HCT116 (cell line): ENCODE results near the gene USF2. TPM values are rescaled to one million over a fixed set of nuclear protein-coding genes. Genes with fewer than 3 reads are reported as not detected.

Experiments
- ATAC-seq: fragments of 200-7000 bp; cut with Tn5 transposase; 2 replicates; pipeline ENCODE4 v1.9.1; 2020; ENCODE audit warnings: mild to moderate bottlenecking, moderate library complexity
- BruUV-seq: library from RNA; stranded (reverse); fragments of 400-500 nt; replicated peaks from 2 replicates; lab custom pipeline; 2021; lab: Mats Ljungman, UMichigan
- CTCF ChIA-PET: fragments of 300-600 bp; sonication (Branson Sonifier 250); formaldehyde crosslinking; loops from one replicate; lab custom pipeline; 2021; ENCODE audit warnings: antibody characterized with exemption; lab: Charles Lee
- POLR2A ChIA-PET: fragments of 300-600, 350-600 bp; sonication (Branson Sonifier 250); formaldehyde crosslinking; loops from one replicate; lab custom pipeline; 2021; ENCODE audit warnings: antibody characterized with exemption; lab: Charles Lee
- RAD21 ChIA-PET, 2 experiments: fragments of 300-600 bp; sonication (Branson Sonifier 250); formaldehyde crosslinking; loops; one replicate each; lab custom pipeline; 2023; ENCODE audit warnings: low total read pairs in 2 of 2; ENCODE audit not compliant: uncharacterized antibody in 2 of 2, unreplicated experiment in 2 of 2, low non-redundant PET in 1 of 2; lab: Charles Lee
- DNase-seq: peaks from one replicate; pipeline ENCODE4 v3.0.0-alpha.2; 2010; ENCODE audit warnings: low read depth, low spot score
- H2AFZ ChIP-seq: fragments of 200-600 bp; shearing (Covaris generic), sonication (generic); 2 replicates; pipeline ENCODE4 v1.6.1; 2017; ENCODE audit warnings: low read depth, mixed run types, mixed read lengths, antibody characterized with exemption, low read length; ENCODE audit not compliant: poor library complexity, severe bottlenecking
- H3K27ac ChIP-seq: 2 replicates; pipeline ENCODE4 v1.5.1; 2012; ENCODE audit warnings: low read depth, low read length
- H3K27me3 ChIP-seq: fragments of 200-600 bp; sonication (generic); 2 replicates; pipeline ENCODE4 v1.6.1; 2016; ENCODE audit warnings: mixed run types, low read length, mixed read lengths; ENCODE audit not compliant: insufficient read depth
- H3K36me3 ChIP-seq, 2 experiments: fragments of 200-500 bp in 1 of 2; fragments of 200-600 bp in 1 of 2; sonication (Bioruptor generic) in 1 of 2; sonication (generic) in 1 of 2; 2 replicates each; pipeline versions ENCODE4 v1.5.1 to v1.6.1; 2014 to 2016; ENCODE audit warnings: low read length in 2 of 2, inconsistent platforms in 1 of 2, mixed read lengths in 1 of 2, mixed run types in 1 of 2; ENCODE audit not compliant: insufficient read depth in 2 of 2, control insufficient read depth in 1 of 2
- H3K4me1 ChIP-seq, 2 experiments: fragments of 200-600 bp in 1 of 2; sonication (generic) in 1 of 2; 2 replicates each; pipeline versions ENCODE4 v1.5.1 to v1.6.1; 2012 to 2017; ENCODE audit warnings: low read length in 2 of 2, inconsistent platforms in 1 of 2, mild to moderate bottlenecking in 1 of 2, mixed read lengths in 1 of 2, mixed run types in 1 of 2, moderate library complexity in 1 of 2; ENCODE audit not compliant: insufficient read depth in 2 of 2, control insufficient read depth in 1 of 2
- H3K4me2 ChIP-seq: fragments of 200-600 bp; sonication (generic); 2 replicates; pipeline ENCODE4 v1.6.1; 2017; ENCODE audit warnings: mixed run types, low read length, mixed read lengths
- H3K4me3 ChIP-seq, 2 experiments: fragments of 200-600 bp in 1 of 2; sonication (generic) in 1 of 2; replicated peaks in 1 of 2; 2 replicates each; pipeline ENCODE4 v1.5.1; 2011 to 2016; ENCODE audit warnings: low read length in 2 of 2, control low read depth in 1 of 2, low read depth in 1 of 2, mild to moderate bottlenecking in 1 of 2, mixed read lengths in 1 of 2, mixed run types in 1 of 2
- H3K79me2 ChIP-seq: fragments of 200-600 bp; sonication (generic); 2 replicates; pipeline ENCODE4 v1.6.1; 2017; ENCODE audit warnings: mild to moderate bottlenecking, mixed run types, low read length, moderate library complexity, mixed read lengths; ENCODE audit not compliant: insufficient read depth
- H3K9ac ChIP-seq: fragments of 200-600 bp; sonication (generic); 2 replicates; pipeline ENCODE4 v1.6.1; 2016; ENCODE audit warnings: low read length, mixed read lengths
- H3K9me2 ChIP-seq: fragments of 200-600 bp; sonication (generic), shearing (Covaris generic); 2 replicates; pipeline ENCODE4 v1.6.1; 2017; ENCODE audit warnings: mixed run types, mild to moderate bottlenecking, moderate library complexity; ENCODE audit not compliant: insufficient read depth
- H3K9me3 ChIP-seq, 2 experiments: fragments of 200-500 bp in 1 of 2; fragments of 200-600 bp in 1 of 2; sonication (Bioruptor generic) in 1 of 2; sonication (generic) in 1 of 2; 2 replicates each; pipeline ENCODE4 v1.6.1; 2014 to 2017; ENCODE audit warnings: low read length in 2 of 2, mixed read lengths in 2 of 2, inconsistent platforms in 1 of 2, low read depth in 1 of 2, mild to moderate bottlenecking in 1 of 2, mixed run types in 1 of 2, moderate library complexity in 1 of 2; ENCODE audit not compliant: control insufficient read depth in 1 of 2, insufficient read depth in 1 of 2
- H4K20me1 ChIP-seq: fragments of 200-600 bp; sonication (generic), shearing (Covaris generic); 2 replicates; pipeline ENCODE4 v1.6.1; 2017; ENCODE audit warnings: mixed run types, mild to moderate bottlenecking, moderate library complexity; ENCODE audit not compliant: insufficient read depth
- CBX3 ChIP-seq: IDR thresholded peaks from 2 replicates; pipeline ENCODE4 v1.6.1; 2012; ENCODE audit warnings: low read depth
- CEBPB ChIP-seq: IDR thresholded peaks from 2 replicates; pipeline ENCODE4 v1.6.1; 2012; ENCODE audit warnings: low read depth
- CTCF ChIP-seq, 3 experiments: fragments of 200-600 bp in 1 of 3; sonication (generic) in 1 of 3; IDR thresholded peaks in 2 of 3; conservative IDR thresholded peaks in 1 of 3; 2 replicates each; pipeline ENCODE4 v1.5.1; 2012 to 2017; ENCODE audit warnings: low read depth in 2 of 3, low read length in 2 of 3, antibody characterized with exemption in 1 of 3, borderline replicate concordance in 1 of 3, control low read depth in 1 of 3, mild to moderate bottlenecking in 1 of 3, mixed read lengths in 1 of 3, mixed run types in 1 of 3, moderate library complexity in 1 of 3; ENCODE audit not compliant: insufficient read depth in 1 of 3
- EGR1 ChIP-seq: IDR thresholded peaks from 2 replicates; pipeline ENCODE4 v1.6.1; 2012; ENCODE audit warnings: low read depth
- ELF1 ChIP-seq: IDR thresholded peaks from 2 replicates; pipeline ENCODE4 v1.6.1; 2012; ENCODE audit warnings: low read depth, borderline replicate concordance
- FOSL1 ChIP-seq: IDR thresholded peaks from 2 replicates; pipeline ENCODE4 v1.6.1; 2012; ENCODE audit warnings: low read depth
- MAX ChIP-seq: IDR thresholded peaks from 2 replicates; pipeline ENCODE4 v1.6.1; 2012
- POLR2A ChIP-seq: IDR thresholded peaks from 2 replicates; pipeline ENCODE4 v1.7.0; 2011; ENCODE audit warnings: borderline replicate concordance; ENCODE audit not compliant: insufficient read depth, insufficient read length; ENCODE audit errors: extremely low read depth
- POLR2AphosphoS5 ChIP-seq: IDR thresholded peaks from 2 replicates; pipeline ENCODE4 v1.6.1; 2011; ENCODE audit warnings: mild to moderate bottlenecking, low read depth, low read length, moderate library complexity
- RAD21 ChIP-seq: IDR thresholded peaks from 2 replicates; pipeline ENCODE4 v1.6.1; 2012; ENCODE audit warnings: low read depth, mild to moderate bottlenecking
- SP1 ChIP-seq: IDR thresholded peaks from 2 replicates; pipeline ENCODE4 v1.6.1; 2012; ENCODE audit warnings: low read depth
- SRF ChIP-seq: IDR thresholded peaks from 2 replicates; pipeline ENCODE4 v1.6.1; 2012; ENCODE audit warnings: low read depth
- TCF7L2 ChIP-seq: IDR thresholded peaks from 2 replicates; pipeline ENCODE4 v1.7.0; 2011; ENCODE audit warnings: borderline replicate concordance, inconsistent platforms; ENCODE audit not compliant: insufficient read depth, insufficient read length; ENCODE audit errors: extremely low read depth
- YY1 ChIP-seq: IDR thresholded peaks from 2 replicates; pipeline ENCODE4 v1.6.1; 2011; ENCODE audit warnings: low read length, low read depth, moderate library complexity, mild to moderate bottlenecking; ENCODE audit not compliant: insufficient replicate concordance; ENCODE audit errors: extremely low read depth
- ZFX ChIP-seq: fragments of 450-650 bp; IDR thresholded peaks from 2 replicates; pipeline ENCODE4 v1.6.1; 2017
- ZNF274 ChIP-seq: fragments of 200-500 bp; sonication (Bioruptor generic); IDR thresholded peaks from 2 replicates; pipeline ENCODE4 v1.6.1; 2014; ENCODE audit warnings: mild to moderate bottlenecking, low read depth, low read length, inconsistent platforms
- intact Hi-C: fragments of 100-400 bp; cut with micrococcal nuclease; formaldehyde crosslinking; loops from 2 replicates; pipeline ENCODE4 v1.10.0; 2022
- total RNA-seq: library from RNA; stranded (reverse); gene quantifications from one replicate; pipeline ENCODE4 v1.2.1, GENCODE V29; 2021; ENCODE audit not compliant: unreplicated experiment
- TF ChIP-seq, protein P1 (sequence below): IDR thresholded peaks from 2 replicates; pipeline ENCODE4 v1.6.1; 2012; ENCODE audit warnings: low read depth

The USF2 gene
- total RNA-seq, 1 experiment from 2014 or later: 98.4 TPM

DNA sequence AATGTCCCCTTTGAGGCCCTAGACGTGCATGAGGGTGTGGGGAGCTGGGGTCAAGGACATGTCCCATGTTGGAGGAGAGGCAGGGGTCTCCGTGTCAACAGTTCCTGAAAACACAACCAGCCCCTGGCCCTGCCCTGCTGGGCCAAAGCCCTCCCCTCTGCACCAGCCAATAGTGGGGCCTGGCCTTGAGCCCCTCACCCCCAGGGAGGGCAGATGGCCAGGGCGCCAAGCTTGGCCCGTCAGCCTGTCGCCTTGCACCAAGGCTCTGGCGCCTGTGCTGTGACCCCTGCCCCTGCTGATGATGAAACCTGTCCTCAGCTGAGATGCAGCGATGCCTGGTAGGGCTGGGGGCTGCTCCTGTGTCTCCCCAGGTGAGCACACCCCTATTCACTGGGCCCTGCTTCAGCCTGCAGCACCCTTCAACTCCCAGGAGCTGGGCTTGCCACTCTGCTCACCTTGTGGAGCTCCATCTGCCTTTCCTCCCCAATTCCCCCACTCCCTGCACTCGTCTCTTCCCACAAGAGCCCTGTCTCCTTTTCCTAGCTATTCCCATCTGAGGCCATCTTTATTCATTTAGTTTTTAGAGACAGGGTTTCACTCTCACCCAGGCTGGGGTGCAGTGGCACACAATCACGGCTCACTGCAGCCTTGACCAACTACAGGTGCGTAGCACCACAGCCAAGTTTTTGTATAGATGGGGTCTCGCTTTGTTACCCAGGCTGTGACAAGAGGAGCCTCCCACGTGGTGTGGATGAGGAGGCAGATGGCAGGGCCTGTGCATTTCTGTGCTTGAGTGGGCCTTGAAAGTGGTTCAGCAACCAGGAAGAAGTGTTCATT lies 11.4 kb downstream of the USF2 start:
- no peak for DNase-seq
- Histone ChIP-seq H4K20me1 (no peaks in the 10 kb centered on the region), H3K27ac (no peak overlapping the region), H3K4me3 (no peak overlapping the region), H3K9me3 (no peaks in the 10 kb centered on the region), H2AFZ (no peak overlapping the region), H3K36me3 (no peaks in the 10 kb centered on the region), H3K9ac (no peak overlapping the region), H3K9me2 (no peaks in the 10 kb centered on the region), H3K79me2 (no peaks in the 10 kb centered on the region), H3K4me2 (no peak overlapping the region), H3K27me3 (no peaks in the 10 kb centered on the region), H3K4me1 (no peaks in the 10 kb centered on the region)
- BruUV-seq: no TSS peak
- no peak for ATAC-seq
- ChIA-PET POLR2A (no interaction called here), RAD21 (interaction anchor here in 1 of 2 experiments (1.1 kb wide), 1 partner anchor 12 kb away, joined by 4 read pairs; the partner anchor contains the start of gene USF2), CTCF (no interaction called here)
- intact Hi-C loops: no loop called here
- TF ChIP-seq FOSL1 (no peak), RAD21 (no peak), POLR2AphosphoS5 (no peak; the same call in 1 of the 2 replicates), ZFX (no peak), SRF (no peak), CTCF (IDR thresholded peaks at IDR 0.05 in 2 of 3, conservative IDR thresholded peaks at IDR 0.05 in 1 of 3; ENCODE audit: borderline replicate concordance in 1 of 3, insufficient read depth in 1 of 3, low read depth in 2 of 3, low read length in 2 of 3) (no peak), TCF7L2 (no peak), CBX3 (no peak), MAX (no peak), YY1 (no peak), CEBPB (no peak), ZNF274 (no peak), POLR2A (no peak), SP1 (no peak), ELF1 (no peak), EGR1 (no peak)
- TF ChIP-seq, protein P1, sequence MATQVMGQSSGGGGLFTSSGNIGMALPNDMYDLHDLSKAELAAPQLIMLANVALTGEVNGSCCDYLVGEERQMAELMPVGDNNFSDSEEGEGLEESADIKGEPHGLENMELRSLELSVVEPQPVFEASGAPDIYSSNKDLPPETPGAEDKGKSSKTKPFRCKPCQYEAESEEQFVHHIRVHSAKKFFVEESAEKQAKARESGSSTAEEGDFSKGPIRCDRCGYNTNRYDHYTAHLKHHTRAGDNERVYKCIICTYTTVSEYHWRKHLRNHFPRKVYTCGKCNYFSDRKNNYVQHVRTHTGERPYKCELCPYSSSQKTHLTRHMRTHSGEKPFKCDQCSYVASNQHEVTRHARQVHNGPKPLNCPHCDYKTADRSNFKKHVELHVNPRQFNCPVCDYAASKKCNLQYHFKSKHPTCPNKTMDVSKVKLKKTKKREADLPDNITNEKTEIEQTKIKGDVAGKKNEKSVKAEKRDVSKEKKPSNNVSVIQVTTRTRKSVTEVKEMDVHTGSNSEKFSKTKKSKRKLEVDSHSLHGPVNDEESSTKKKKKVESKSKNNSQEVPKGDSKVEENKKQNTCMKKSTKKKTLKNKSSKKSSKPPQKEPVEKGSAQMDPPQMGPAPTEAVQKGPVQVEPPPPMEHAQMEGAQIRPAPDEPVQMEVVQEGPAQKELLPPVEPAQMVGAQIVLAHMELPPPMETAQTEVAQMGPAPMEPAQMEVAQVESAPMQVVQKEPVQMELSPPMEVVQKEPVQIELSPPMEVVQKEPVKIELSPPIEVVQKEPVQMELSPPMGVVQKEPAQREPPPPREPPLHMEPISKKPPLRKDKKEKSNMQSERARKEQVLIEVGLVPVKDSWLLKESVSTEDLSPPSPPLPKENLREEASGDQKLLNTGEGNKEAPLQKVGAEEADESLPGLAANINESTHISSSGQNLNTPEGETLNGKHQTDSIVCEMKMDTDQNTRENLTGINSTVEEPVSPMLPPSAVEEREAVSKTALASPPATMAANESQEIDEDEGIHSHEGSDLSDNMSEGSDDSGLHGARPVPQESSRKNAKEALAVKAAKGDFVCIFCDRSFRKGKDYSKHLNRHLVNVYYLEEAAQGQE: no peak
